BLaER1 (cell line): ENCODE measurements around the gene MGAT4A.
A peak's percentile ranks its signal among the peaks of the same experiment; 100 is the strongest.
"Not testable (repeated sequence)": the region's sequence is repeated elsewhere in the genome, so short reads cannot be mapped to it uniquely, and the experiment has no call there.

Source experiments
- H3K27ac ChIP-seq: shearing (Covaris generic); formaldehyde crosslinking; 2 replicates; pipeline ENCODE4 v1.8.1; 2022
- H3K27me3 ChIP-seq: shearing (Covaris generic); formaldehyde crosslinking; 2 replicates; pipeline ENCODE4 v1.8.1; 2022
- H3K36me3 ChIP-seq: shearing (Covaris generic); formaldehyde crosslinking; 2 replicates; pipeline ENCODE4 v1.8.1; 2022
- H3K4me1 ChIP-seq: shearing (Covaris generic); formaldehyde crosslinking; 2 replicates; pipeline ENCODE4 v1.8.1; 2022
- H3K4me2 ChIP-seq: shearing (Covaris generic); formaldehyde crosslinking; 2 replicates; pipeline ENCODE4 v1.8.1; 2022
- H3K4me3 ChIP-seq: shearing (Covaris generic); formaldehyde crosslinking; 2 replicates; pipeline ENCODE4 v1.8.1; 2022
- H3K9ac ChIP-seq: shearing (Covaris generic); formaldehyde crosslinking; 2 replicates; pipeline ENCODE4 v1.8.1; 2022
- H3K9me3 ChIP-seq: shearing (Covaris generic); formaldehyde crosslinking; 2 replicates; pipeline ENCODE4 v1.8.1; 2022
- H4K20me1 ChIP-seq: shearing (Covaris generic); formaldehyde crosslinking; 2 replicates; pipeline ENCODE4 v1.8.1; 2022
- Cebpa-rat ChIP-seq: shearing (Covaris generic); IDR thresholded peaks from 2 replicates; pipeline ENCODE4 v1.8.1; 2022

The MGAT4A gene

DNA sequence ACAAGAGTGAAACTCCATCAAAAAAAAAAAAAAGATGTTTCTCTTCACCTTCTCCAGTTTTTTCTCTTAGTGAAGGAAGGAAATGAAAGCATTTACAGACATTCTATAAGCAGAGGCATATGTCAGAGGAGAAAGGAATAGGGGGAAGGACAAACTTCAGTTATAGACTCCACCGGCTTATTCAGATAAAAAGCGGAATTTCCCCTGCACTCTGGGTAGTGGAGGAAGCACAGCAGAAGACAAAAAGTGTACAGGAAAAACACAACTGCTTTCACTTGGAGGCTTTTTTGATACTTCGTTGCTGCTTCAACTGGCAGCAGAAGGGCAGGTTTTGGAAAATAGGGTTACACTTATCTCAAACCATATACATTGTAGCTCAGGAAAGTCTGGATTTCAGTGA lies 3.2 kb upstream of the MGAT4A start:
- Histone ChIP-seq H3K4me3 (no peak overlapping the region), H4K20me1 (peaks cover 7% of the 10 kb centered on the region; the same call in 1 of the 2 replicates), H3K9me3 (no peaks in the 10 kb centered on the region), H3K4me1 (peaks cover 20% of the 10 kb centered on the region), H3K27me3 (peaks cover 6% of the 10 kb centered on the region; the same call in 1 of the 2 replicates), H3K27ac (no peak overlapping the region), H3K4me2 (no peak overlapping the region), H3K9ac (no peak overlapping the region), H3K36me3 (no peaks in the 10 kb centered on the region)
- TF ChIP-seq Cebpa-rat = no peak

DNA sequence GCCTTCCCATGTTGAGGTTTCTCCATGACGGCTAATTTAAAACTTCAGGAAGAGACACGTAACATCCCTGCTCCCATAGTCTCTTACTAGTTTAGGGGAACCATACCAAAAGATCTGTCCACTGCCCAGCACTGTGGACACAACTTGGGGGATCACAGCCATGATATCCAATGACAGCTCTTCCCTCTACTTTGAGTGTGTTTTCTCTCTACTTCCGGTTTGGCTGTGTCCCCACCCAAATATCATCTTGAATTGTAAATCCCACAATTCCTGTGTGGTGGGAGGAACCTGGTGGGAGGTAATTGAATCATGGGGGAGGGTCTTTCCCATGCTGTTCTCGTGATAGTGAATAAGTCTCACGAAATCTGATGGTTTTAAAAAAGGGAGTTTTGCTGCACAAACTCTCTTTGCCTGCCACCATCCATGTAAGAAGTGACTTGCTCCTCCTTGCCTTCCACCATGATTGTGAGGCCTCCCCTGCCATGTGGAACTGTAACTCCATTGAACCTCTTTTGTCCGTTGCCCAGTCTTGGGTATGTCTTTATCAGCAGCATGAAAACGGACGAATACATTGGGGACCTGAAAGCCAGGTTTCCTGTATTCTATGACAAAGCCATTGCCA lies 1.6 kb upstream of the MGAT4A start:
- no peak for TF ChIP-seq Cebpa-rat
- Histone ChIP-seq H3K4me1 (peaks cover 32% of the 10 kb centered on the region), H3K9me3 (no peaks in the 10 kb centered on the region), H3K4me2 (peak overlapping the region; percentile 98; the same call in 1 of the 2 replicates), H3K27me3 (peaks cover 6% of the 10 kb centered on the region; the same call in 1 of the 2 replicates), H3K27ac (no peak overlapping the region), H3K36me3 (no peaks in the 10 kb centered on the region), H3K9ac (no peak overlapping the region), H3K4me3 (no peak overlapping the region), H4K20me1 (peaks cover 13% of the 10 kb centered on the region; the same call in 1 of the 2 replicates)

DNA sequence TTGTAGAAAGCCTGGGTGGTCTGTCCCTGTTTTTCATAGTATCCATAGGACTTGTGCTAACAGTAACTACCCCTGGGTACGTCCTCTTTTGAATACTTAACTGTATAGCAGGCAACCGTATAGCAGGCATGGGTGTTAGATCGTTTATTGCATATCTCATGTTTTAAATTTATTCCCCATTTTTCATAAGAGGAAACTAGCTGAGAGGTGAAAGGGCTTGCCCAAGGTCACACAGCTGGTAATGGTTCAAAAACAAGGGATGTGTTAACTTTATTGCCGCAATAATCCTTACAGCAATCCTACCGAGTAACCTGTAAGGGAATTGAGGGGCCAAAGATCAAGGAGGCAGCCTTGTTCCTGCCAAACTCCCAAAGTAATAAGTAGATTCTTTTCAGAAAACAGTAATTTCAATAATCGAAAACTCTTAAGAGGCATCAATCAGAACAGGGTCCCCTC lies 990 bp upstream of the MGAT4A start:
- Histone ChIP-seq H3K9ac (peak overlapping the region; percentile 88), H3K27me3 (peaks cover 6% of the 10 kb centered on the region; the same call in 1 of the 2 replicates), H3K27ac (no peak overlapping the region), H3K4me2 (peak overlapping the region; percentile 98), H3K36me3 (no peaks in the 10 kb centered on the region), H3K4me1 (peaks cover 39% of the 10 kb centered on the region), H3K9me3 (no peaks in the 10 kb centered on the region), H3K4me3 (peak overlapping the region; percentile 86), H4K20me1 (peaks cover 13% of the 10 kb centered on the region; the same call in 1 of the 2 replicates)
- no peak for TF ChIP-seq Cebpa-rat

DNA sequence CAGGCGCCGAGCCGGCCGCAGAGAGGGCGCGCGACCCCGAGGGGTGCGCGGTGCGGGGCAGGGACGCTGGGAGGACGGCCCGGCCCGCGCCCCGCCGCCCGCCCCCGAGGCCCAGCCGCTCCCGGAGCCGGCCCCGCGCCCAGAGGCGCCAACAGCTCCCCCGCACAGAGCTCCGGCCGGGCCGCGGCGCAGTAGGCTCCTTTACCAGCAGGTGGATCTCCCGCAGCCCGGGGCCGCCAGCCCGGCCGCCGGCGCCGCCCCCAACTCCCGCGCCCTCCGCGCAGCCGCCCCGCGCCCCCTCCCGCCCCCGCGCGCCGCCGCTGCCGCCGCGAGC lies 258 bp downstream of the MGAT4A start:
- peak overlapping the region; percentile 72 for H3K27ac ChIP-seq
- peak overlapping the region; percentile 85 for H3K4me2 ChIP-seq
- H3K27me3 ChIP-seq = peaks cover 6% of the 10 kb centered on the region; the same call in 1 of the 2 replicates
- H4K20me1 ChIP-seq = peaks cover 23% of the 10 kb centered on the region; the same call in 1 of the 2 replicates
- H3K9ac ChIP-seq = peak overlapping the region; percentile 82
- peak overlapping the region; percentile 86 for H3K4me3 ChIP-seq
- TF ChIP-seq Cebpa-rat = no peak
- no peaks in the 10 kb centered on the region for H3K36me3 ChIP-seq
- H3K4me1 ChIP-seq = peaks cover 39% of the 10 kb centered on the region
- H3K9me3 ChIP-seq = no peaks in the 10 kb centered on the region

DNA sequence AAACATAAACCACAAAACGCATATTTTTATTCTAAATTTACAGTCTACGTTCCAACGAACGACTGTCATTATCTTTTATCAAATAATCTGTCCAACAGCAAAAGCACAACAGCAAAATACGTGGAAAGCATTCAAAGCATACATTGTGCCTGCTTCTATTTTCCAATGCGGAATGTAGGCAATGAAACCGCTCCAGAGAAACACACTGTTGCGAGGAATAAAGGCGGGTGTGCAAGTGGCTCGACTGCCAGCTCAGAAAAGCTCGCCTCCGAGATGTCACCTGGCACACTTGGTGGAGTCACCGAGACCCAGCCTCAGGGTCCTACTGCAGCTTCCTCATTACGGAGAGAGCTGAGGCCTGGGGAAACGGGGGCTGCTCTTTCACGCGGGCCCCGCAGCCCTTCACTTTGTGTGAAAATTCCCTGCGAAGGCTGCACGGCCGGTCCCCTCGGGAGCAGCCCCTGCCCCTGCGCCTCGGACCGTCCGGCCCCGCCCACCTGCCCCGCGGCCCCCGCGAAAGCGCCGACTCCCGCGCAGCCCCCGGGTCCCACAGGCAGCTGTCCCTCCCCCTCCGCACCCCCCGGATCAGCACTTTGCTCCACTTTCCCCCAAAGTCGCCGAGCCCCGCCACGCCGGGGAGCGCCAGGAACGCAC lies 752 bp downstream of the MGAT4A start:
- no peaks in the 10 kb centered on the region for H3K9me3 ChIP-seq
- H3K36me3 ChIP-seq = no peaks in the 10 kb centered on the region
- H4K20me1 ChIP-seq = peaks cover 23% of the 10 kb centered on the region; the same call in 1 of the 2 replicates
- H3K27ac ChIP-seq = peak overlapping the region; percentile 72
- H3K4me2 ChIP-seq = peak overlapping the region; percentile 85
- H3K9ac ChIP-seq = peak overlapping the region; percentile 82
- H3K4me1 ChIP-seq = peaks cover 39% of the 10 kb centered on the region
- H3K27me3 ChIP-seq = peaks cover 6% of the 10 kb centered on the region; the same call in 1 of the 2 replicates
- no peak for TF ChIP-seq Cebpa-rat
- H3K4me3 ChIP-seq = peak overlapping the region; percentile 86

DNA sequence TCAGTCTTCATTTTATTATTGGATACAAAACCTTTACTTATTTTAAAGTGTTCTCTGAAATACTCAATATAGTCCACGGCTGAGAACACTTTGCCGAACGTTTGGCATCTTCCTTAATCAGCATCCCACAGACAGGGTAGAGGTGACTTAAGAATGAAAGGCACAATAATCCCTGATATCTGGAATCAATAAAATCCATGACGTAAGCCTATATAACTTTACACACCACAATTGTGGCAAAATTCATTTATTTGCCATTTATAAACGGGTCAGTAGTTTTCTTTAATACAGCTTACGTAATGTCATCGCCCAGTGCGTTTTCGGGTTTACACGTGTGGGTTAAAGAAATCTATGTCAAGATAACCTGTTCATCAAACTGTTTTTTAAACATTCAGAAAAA lies 1.3 kb downstream of the MGAT4A start:
- Histone ChIP-seq H3K4me3 (peak overlapping the region; percentile 86), H4K20me1 (peaks cover 23% of the 10 kb centered on the region; the same call in 1 of the 2 replicates), H3K9me3 (no peaks in the 10 kb centered on the region), H3K27me3 (peaks cover 6% of the 10 kb centered on the region; the same call in 1 of the 2 replicates), H3K4me2 (peak overlapping the region; percentile 85), H3K4me1 (peaks cover 39% of the 10 kb centered on the region), H3K9ac (no peak overlapping the region), H3K36me3 (no peaks in the 10 kb centered on the region), H3K27ac (no peak overlapping the region)
- no peak for TF ChIP-seq Cebpa-rat

DNA sequence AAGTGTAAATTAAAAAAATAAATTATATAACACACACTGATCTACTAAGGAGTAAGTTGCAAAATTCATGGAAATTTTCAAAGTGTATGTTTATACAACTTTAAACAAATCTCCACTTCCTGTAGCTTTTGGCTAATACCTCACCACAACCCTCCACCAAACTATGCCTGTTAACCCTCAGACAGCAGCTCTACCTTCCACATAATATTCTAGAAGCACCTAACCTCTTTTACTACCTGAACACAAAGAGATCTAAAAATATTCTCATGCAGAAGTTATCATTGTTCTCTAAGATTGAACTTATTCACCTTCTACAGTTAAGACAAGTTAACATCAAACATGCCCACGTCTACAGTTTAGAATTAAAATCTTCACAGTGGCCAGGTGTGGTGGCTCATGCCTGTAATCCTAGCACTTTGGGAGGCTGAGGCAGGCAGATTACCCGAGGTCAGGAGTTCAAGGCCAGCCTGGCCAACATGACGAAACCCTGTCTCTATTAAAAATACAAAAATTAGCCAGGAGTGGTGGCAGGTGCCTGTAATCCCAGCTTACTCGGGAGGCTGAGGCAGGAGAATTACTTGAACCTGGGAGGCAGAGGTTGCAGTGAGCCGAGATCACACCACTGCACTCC lies 2.7 kb downstream of the MGAT4A start:
- H3K27me3 ChIP-seq, H3K4me3 ChIP-seq, H3K27ac ChIP-seq, H3K9ac ChIP-seq, H3K36me3 ChIP-seq, H3K9me3 ChIP-seq: not testable (repeated sequence)
- Histone ChIP-seq H3K4me1 (peaks cover 39% of the 10 kb centered on the region), H3K4me2 (peak overlapping the region; percentile 55), H4K20me1 (peaks cover 23% of the 10 kb centered on the region; the same call in 1 of the 2 replicates)

DNA sequence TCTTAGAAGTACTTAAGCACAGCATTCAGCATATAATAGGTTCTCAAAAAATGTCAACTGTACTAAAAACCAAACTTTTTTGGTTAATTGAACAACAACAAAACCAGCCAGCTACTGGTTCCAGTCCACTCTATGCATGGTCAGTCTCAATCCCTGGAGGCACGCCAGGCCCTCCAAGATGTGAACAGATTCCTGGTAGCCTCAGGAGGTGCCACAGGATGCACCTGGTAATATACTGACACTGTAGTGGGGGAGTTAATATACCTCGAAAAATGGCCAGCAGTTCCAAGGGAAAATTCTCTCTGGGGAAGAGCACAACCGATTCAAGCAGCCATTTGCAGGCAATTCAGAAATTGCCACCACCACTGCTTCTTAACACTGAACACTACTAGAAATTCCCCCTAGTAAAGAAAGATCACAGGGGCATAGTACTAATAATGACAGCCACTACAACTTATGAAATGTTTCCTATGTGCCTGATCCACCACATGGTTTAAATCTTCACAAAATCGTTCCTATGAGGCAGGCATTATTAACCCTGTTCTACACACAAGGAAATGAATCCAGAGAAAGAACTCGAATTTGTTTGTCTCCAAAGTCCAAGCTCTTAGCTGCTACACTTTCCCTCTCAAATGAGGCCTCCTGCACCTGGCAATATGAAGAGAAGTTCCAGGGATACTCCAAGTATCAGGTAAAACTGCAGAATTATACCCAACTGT lies 3.4 kb downstream of the MGAT4A start:
- no peaks in the 10 kb centered on the region for H3K9me3 ChIP-seq
- peak overlapping the region; percentile 55 for H3K4me2 ChIP-seq
- H4K20me1 ChIP-seq = peaks cover 23% of the 10 kb centered on the region; the same call in 1 of the 2 replicates
- no peak overlapping the region for H3K27ac ChIP-seq
- H3K36me3 ChIP-seq = peaks cover 9% of the 10 kb centered on the region; the same call in 1 of the 2 replicates
- TF ChIP-seq Cebpa-rat = no peak
- peaks cover 39% of the 10 kb centered on the region for H3K4me1 ChIP-seq
- H3K27me3 ChIP-seq = peaks cover 6% of the 10 kb centered on the region; the same call in 1 of the 2 replicates
- H3K9ac ChIP-seq = no peak overlapping the region
- H3K4me3 ChIP-seq = no peak overlapping the region

DNA sequence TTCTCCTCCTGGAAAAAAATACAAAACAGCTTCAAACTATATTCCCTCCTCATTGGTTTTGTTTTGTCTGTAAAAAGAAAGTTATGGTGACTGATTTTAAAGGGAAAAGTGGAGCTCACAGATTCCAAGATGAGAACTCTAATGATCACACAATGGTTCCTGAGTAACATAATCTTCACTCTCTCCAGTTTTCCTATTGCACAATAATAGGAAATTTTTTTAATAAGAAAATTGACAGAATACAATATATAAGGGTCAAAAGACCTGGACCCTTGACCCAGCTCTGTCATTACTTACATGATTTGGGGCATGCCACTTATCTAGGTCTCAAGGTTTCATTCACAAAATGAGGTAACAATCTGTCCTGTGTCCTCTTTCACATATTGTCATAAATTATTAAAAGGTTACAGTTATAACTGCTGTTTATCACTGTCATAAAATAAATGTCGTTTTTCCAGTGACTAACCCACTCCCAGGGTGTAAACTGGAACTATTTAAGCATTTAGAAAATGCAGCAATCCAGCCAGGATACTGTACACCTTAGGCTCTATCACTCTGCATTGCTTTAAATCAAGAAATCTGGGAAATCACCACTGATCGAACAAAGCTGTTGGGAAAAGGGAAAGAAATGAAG lies 4.1 kb downstream of the MGAT4A start:
- peaks cover 23% of the 10 kb centered on the region; the same call in 1 of the 2 replicates for H4K20me1 ChIP-seq

More for the DNA sequence above, 4.1 kb downstream of the MGAT4A start:
- Histone ChIP-seq H3K4me1 (peaks cover 33% of the 10 kb centered on the region), H3K36me3 (peaks cover 9% of the 10 kb centered on the region; the same call in 1 of the 2 replicates), H3K9me3 (0 out of 2 replicates have a peak, but pooled peaks cover 3% of the 10 kb centered on the region), H3K27ac (no peak overlapping the region), H3K9ac (no peak overlapping the region), H3K4me3 (no peak overlapping the region), H3K27me3 (peaks cover 6% of the 10 kb centered on the region; the same call in 1 of the 2 replicates), H3K4me2 (peak overlapping the region; percentile 55)
- TF ChIP-seq Cebpa-rat = no peak; the same call in 1 of the 2 replicates
